ENCODE measurements around the gene STYK1. TPM values are rescaled to one million over a fixed set of nuclear protein-coding genes. Genes with fewer than 3 reads are reported as not detected.

The STYK1 gene
- total and polyA plus RNA-seq, 4 donors, result 0.67 to 1.3 (median 0.89) TPM

DNA sequence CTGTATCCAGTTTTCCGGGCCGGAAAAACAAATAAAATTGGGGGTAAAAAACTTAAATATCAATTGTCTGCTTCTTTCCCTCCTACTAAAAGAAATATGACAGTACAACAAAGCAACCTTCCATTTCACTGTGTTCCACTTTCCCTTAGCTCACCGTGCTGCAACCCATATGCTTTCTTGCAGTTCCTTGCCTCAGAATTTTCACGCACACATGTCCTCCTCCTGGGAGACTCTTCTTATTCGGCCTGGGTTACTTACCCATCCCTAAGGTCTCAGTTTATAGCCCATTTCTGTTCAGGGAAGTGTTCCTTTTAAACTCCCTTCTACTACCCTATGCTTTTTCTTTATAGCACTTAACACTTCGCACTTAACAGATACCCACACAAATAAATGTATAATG is 56.0 kb downstream of the STYK1 start:
- H3K27ac ChIP-seq (ENCODE audit: low read depth in 1 of 2, low read length in 1 of 2), result no peak overlapping the region
- ATAC-seq (ENCODE audit: insufficient read depth, low FRiP score) (no peak), DNase-seq (no peak)
- WGBS, 2 donors, result 90 to 92% methylated on average over 6 of the region's 6 CpGs
- H3K9me3 ChIP-seq (ENCODE audit: control insufficient read depth in 4 of 4, insufficient read depth in 3 of 4, low read length in 3 of 4), result peaks cover 0 to 1% (median 0%) of the 10 kb centered on the region in 4 donors
- peaks cover 0 to 5% (median 0%) of the 10 kb centered on the region in 5 donors for H3K4me1 ChIP-seq (ENCODE audit: control insufficient read depth in 5 of 5, insufficient read depth in 5 of 5, low read length in 5 of 5)
- TF ChIP-seq, protein P1, sequence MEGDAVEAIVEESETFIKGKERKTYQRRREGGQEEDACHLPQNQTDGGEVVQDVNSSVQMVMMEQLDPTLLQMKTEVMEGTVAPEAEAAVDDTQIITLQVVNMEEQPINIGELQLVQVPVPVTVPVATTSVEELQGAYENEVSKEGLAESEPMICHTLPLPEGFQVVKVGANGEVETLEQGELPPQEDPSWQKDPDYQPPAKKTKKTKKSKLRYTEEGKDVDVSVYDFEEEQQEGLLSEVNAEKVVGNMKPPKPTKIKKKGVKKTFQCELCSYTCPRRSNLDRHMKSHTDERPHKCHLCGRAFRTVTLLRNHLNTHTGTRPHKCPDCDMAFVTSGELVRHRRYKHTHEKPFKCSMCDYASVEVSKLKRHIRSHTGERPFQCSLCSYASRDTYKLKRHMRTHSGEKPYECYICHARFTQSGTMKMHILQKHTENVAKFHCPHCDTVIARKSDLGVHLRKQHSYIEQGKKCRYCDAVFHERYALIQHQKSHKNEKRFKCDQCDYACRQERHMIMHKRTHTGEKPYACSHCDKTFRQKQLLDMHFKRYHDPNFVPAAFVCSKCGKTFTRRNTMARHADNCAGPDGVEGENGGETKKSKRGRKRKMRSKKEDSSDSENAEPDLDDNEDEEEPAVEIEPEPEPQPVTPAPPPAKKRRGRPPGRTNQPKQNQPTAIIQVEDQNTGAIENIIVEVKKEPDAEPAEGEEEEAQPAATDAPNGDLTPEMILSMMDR (IDR thresholded peaks at IDR 0.05; ENCODE audit: control extremely low read depth, extremely low read depth), result no peak
- H3K4me3 ChIP-seq, result no peak overlapping the region
- H3K36me3 ChIP-seq (ENCODE audit: control insufficient read depth in 4 of 4, insufficient read depth in 4 of 4, low read length in 4 of 4), result no peaks in the 10 kb centered on the region
- peaks cover 0 to 2% (median 0%) of the 10 kb centered on the region in 3 donors for H3K27me3 ChIP-seq (ENCODE audit: control insufficient read depth in 3 of 3, insufficient read depth in 3 of 3, low read length in 2 of 3)
- H3K9ac ChIP-seq (ENCODE audit: insufficient read depth in 1 of 2, low read length in 2 of 2), result no peak overlapping the region

- H3K27ac ChIP-seq (ENCODE audit: low read depth in 1 of 2, low read length in 1 of 2), result no peak overlapping the region
- peaks cover 0 to 1% (median 0%) of the 10 kb centered on the region in 4 donors for H3K9me3 ChIP-seq (ENCODE audit: control insufficient read depth in 4 of 4, insufficient read depth in 3 of 4, low read length in 3 of 4)
- ATAC-seq (ENCODE audit: insufficient read depth, low FRiP score) (no peak), DNase-seq (no peak)
- H3K4me3 ChIP-seq, result no peak overlapping the region
- H3K9ac ChIP-seq (ENCODE audit: insufficient read depth in 1 of 2, low read length in 2 of 2), result no peak overlapping the region
- H3K36me3 ChIP-seq (ENCODE audit: control insufficient read depth in 4 of 4, insufficient read depth in 4 of 4, low read length in 4 of 4), result peaks cover 0 to 2% (median 0%) of the 10 kb centered on the region in 4 donors
- TF ChIP-seq, protein P1 (IDR thresholded peaks at IDR 0.05; ENCODE audit: control extremely low read depth, extremely low read depth), result no peak
- WGBS, 2 donors, result 65 to 79% methylated on average over 4 of the region's 4 CpGs
- peaks cover 0 to 17% (median 3%) of the 10 kb centered on the region in 5 donors for H3K4me1 ChIP-seq (ENCODE audit: control insufficient read depth in 5 of 5, insufficient read depth in 5 of 5, low read length in 5 of 5)
- H3K27me3 ChIP-seq (ENCODE audit: control insufficient read depth in 3 of 3, insufficient read depth in 3 of 3, low read length in 2 of 3), result no peaks in the 10 kb centered on the region
Observed at GRCh38 chr12:10615532-10615931, 58.3 kb downstream of the STYK1 start.

DNA sequence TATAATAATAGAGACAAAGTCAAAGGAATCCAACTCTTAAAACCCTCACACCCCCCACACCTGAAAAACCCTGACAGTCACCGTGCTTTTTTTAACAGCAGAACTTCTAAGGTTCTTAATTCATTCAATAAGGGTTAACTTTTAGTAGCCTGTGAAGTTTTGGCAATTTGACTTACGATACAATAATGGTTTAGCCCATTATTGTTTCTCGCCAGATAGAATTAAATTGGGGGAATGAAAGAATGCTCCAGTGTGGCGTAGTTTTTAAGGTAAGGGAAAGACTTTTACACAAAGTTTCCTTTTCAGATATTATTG is 59.8 kb downstream of the STYK1 start:
- no peaks in the 10 kb centered on the region for H3K27me3 ChIP-seq (ENCODE audit: control insufficient read depth in 3 of 3, insufficient read depth in 3 of 3, low read length in 2 of 3)
- WGBS, 2 donors, result 25 to 48% methylated on average over 4 of the region's 4 CpGs
- peaks cover 0 to 1% (median 0%) of the 10 kb centered on the region in 4 donors for H3K9me3 ChIP-seq (ENCODE audit: control insufficient read depth in 4 of 4, insufficient read depth in 3 of 4, low read length in 3 of 4)
- TF ChIP-seq, protein P1 (IDR thresholded peaks at IDR 0.05; ENCODE audit: control extremely low read depth, extremely low read depth), result no peak
- DNase-seq (no peak), ATAC-seq (ENCODE audit: insufficient read depth, low FRiP score) (no peak)
- peaks cover 0 to 17% (median 3%) of the 10 kb centered on the region in 5 donors for H3K4me1 ChIP-seq (ENCODE audit: control insufficient read depth in 5 of 5, insufficient read depth in 5 of 5, low read length in 5 of 5)
- H3K9ac ChIP-seq (ENCODE audit: insufficient read depth in 1 of 2, low read length in 2 of 2), result peak overlapping the region; percentile 89 to 100
- H3K27ac ChIP-seq (ENCODE audit: low read depth in 1 of 2, low read length in 1 of 2), result peak overlapping the region in 1 of 2 donors; percentile 80
- H3K36me3 ChIP-seq (ENCODE audit: control insufficient read depth in 4 of 4, insufficient read depth in 4 of 4, low read length in 4 of 4), result peaks cover 0 to 16% (median 4%) of the 10 kb centered on the region in 4 donors
- no peak overlapping the region for H3K4me3 ChIP-seq
